GM12891 (cell line): ENCODE data around the gene B4GALT5.

Experiments used
- DNase-seq: peaks from one replicate; pipeline ENCODE4 v3.0.0; 2011; ENCODE audit warnings: low spot score; ENCODE audit not compliant: insufficient read length
- FAIRE-seq: peaks from 2 replicates; lab custom pipeline; 2011; peaks lifted over from hg19 to GRCh38; lab: Jason Lieb, UNC
- PAX5 ChIP-seq: IDR thresholded peaks from 2 replicates; pipeline ENCODE4 v1.6.1; 2011; ENCODE audit warnings: low read length, moderate library complexity, mild to moderate bottlenecking; ENCODE audit not compliant: insufficient read depth, severe bottlenecking
- POLR2A ChIP-seq: IDR thresholded peaks from 2 replicates; pipeline ENCODE4 v1.6.1; 2011; ENCODE audit warnings: low read depth, low read length, control low read depth
- POLR2AphosphoS5 ChIP-seq: IDR thresholded peaks from 2 replicates; pipeline ENCODE4 v1.6.1; 2011; ENCODE audit warnings: low read depth, low read length, control low read depth
- POU2F2 ChIP-seq: IDR thresholded peaks from 2 replicates; pipeline ENCODE4 v1.6.1; 2011; ENCODE audit warnings: low read depth, mild to moderate bottlenecking, control low read depth, low read length, moderate library complexity
- SPI1 ChIP-seq: IDR thresholded peaks from 2 replicates; pipeline ENCODE4 v1.6.1; 2011; ENCODE audit warnings: low read depth, low read length, control low read depth
- TAF1 ChIP-seq: IDR thresholded peaks from 2 replicates; pipeline ENCODE4 v1.6.1; 2011; ENCODE audit warnings: low read depth, low read length, control low read depth

B4GALT5 gene

GRCh38 chr20:49701241-49701790, 12.4 kb downstream of the B4GALT5 start:
- FAIRE-seq (no peak), DNase-seq (no peak)
- no peak for TF ChIP-seq SPI1
- no peak for TF ChIP-seq POU2F2
- no peak for TF ChIP-seq TAF1
- no peak for TF ChIP-seq POLR2A
- TF ChIP-seq PAX5 = no peak
- TF ChIP-seq POLR2AphosphoS5 = no peak

- FAIRE-seq = no peak
- DNase-seq = no peak
- no peak for TF ChIP-seq POLR2AphosphoS5
- no peak for TF ChIP-seq POLR2A
- no peak for TF ChIP-seq PAX5
- TF ChIP-seq POU2F2 = no peak
- TF ChIP-seq TAF1 = no peak
- TF ChIP-seq SPI1 = no peak
Measured at GRCh38 chr20:49700411-49701185, 13.1 kb downstream of the B4GALT5 start.

- DNase-seq = no peak
- FAIRE-seq = peak; percentile 33
- TF ChIP-seq SPI1 (peak; percentile 41), POLR2AphosphoS5 (no peak), TAF1 (no peak), PAX5 (no peak), POLR2A (no peak), POU2F2 (no peak)
Measured at GRCh38 chr20:49699200-49699992, 14.3 kb downstream of the B4GALT5 start.

- FAIRE-seq (no peak), DNase-seq (no peak)
- TF ChIP-seq POLR2AphosphoS5 (no peak), POLR2A (no peak), TAF1 (no peak), SPI1 (no peak), PAX5 (no peak), POU2F2 (no peak)
Measured at GRCh38 chr20:49698477-49698876, 15.2 kb downstream of the B4GALT5 start.

- DNase-seq (no peak), FAIRE-seq (no peak)
- TF ChIP-seq POLR2A = no peak
- TF ChIP-seq POU2F2 = no peak
- TF ChIP-seq TAF1 = no peak
- TF ChIP-seq POLR2AphosphoS5 = no peak
- TF ChIP-seq PAX5 = no peak
- no peak for TF ChIP-seq SPI1
Measured at GRCh38 chr20:49697071-49697470, 16.6 kb downstream of the B4GALT5 start.

- no peak for FAIRE-seq
- no peak for TF ChIP-seq TAF1
- no peak for TF ChIP-seq SPI1
- no peak for TF ChIP-seq POLR2A
- no peak for TF ChIP-seq POLR2AphosphoS5
- TF ChIP-seq PAX5 = no peak
- TF ChIP-seq POU2F2 = no peak
- no peak for DNase-seq
Measured at GRCh38 chr20:49696594-49696993, 17.1 kb downstream of the B4GALT5 start.

- DNase-seq (no peak), FAIRE-seq (no peak)
- TF ChIP-seq SPI1 (no peak), PAX5 (no peak), POU2F2 (no peak), POLR2A (no peak), POLR2AphosphoS5 (no peak), TAF1 (no peak)
Measured at GRCh38 chr20:49695830-49696229, 17.8 kb downstream of the B4GALT5 start.

GRCh38 chr20:49694450-49695071, 19.1 kb downstream of the B4GALT5 start:
- DNase-seq = no peak
- no peak for FAIRE-seq
- TF ChIP-seq SPI1 (no peak), PAX5 (no peak), POLR2AphosphoS5 (no peak), POLR2A (no peak), TAF1 (no peak), POU2F2 (no peak)

GRCh38 chr20:49693435-49694171, 20.1 kb downstream of the B4GALT5 start:
- DNase-seq (no peak), FAIRE-seq (no peak)
- TF ChIP-seq POLR2AphosphoS5 (no peak), SPI1 (no peak), PAX5 (no peak), POLR2A (no peak), POU2F2 (no peak; the same call in 1 of the 2 replicates), TAF1 (no peak)

- DNase-seq (no peak), FAIRE-seq (no peak)
- no peak for TF ChIP-seq PAX5
- TF ChIP-seq POLR2A = no peak
- no peak for TF ChIP-seq TAF1
- no peak for TF ChIP-seq POU2F2
- no peak for TF ChIP-seq POLR2AphosphoS5
- no peak for TF ChIP-seq SPI1
Measured at GRCh38 chr20:49692941-49693340, 20.7 kb downstream of the B4GALT5 start.
